ENCODE results near the gene STK39.

Gene STK39

DNA sequence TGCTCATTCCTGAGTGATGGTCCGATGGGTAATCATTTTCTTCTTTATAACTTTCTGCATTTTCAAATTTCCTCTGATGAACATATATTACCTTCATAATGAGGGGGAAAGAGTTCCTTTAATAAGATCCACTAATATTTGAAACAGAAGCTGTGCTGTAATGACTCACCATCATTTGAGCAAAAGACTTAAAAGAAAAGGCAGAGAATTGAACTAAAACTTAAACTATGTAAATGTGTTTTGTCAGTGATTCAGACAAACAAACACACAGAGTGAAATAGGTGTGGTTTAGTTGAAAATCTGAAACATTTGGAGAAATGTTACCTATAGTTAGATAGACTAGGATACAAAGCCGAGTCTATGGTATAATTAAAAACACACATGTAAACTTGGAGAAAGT is 209.6 kb downstream of the STK39 start:
- DNase-seq = no peak

DNA sequence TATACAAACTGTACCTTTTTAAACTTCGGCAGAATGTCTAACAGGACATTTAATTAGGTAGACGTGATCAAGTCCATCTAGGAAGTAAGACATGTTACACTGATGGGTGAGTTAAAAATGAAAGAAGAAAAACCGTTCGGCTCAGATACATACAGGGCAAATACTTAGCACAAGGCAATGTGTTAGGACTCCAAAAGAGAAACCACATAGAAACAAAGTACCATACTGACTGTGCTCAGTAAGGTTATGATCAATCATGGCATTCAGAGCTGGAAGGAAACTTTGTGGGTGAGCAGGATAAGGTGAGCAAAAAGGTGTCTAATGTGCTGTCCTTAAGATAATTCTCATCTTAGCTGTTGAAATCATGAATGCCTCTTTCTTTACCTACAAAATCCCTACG is 211.9 kb downstream of the STK39 start:
- DNase-seq = no peak

DNA sequence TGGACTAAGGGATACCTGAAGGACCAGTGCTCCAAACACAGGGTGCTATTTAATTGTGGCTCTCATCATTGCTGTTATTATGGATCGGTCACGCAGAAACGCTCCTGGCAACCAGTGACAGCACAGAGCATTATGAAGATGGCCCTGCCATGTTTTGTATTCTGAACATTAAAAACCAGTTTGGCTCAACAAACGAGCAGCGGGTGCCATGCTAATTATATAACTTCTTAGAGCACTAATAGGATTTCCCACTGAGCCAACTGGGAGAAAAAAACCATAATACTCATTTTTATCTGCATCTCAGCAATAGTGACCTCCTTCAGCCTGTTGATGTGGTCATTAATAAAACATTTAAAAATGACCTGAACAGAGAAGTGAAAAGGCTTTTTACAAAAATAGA is 212.8 kb downstream of the STK39 start:
- DNase-seq = no peak

DNA sequence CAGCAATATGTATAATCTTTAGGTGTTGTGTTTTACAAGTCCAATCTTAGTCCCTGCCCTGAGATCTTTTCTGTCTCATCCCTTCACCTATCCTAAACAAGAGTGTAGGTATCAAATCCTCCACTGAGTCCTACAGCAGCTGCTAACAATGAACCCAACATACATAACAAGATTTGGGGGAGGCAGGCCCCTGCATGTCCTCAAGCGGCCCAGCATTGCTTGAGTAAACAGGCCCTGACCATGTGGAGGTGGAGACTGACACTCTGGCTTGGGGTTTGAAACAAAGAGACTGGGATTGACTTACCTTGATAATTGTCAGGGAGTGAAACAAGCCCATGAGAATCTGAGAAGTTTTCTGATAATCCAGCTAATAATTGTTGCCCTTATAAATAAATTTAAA is 213.4 kb downstream of the STK39 start:
- no peak for DNase-seq

DNA sequence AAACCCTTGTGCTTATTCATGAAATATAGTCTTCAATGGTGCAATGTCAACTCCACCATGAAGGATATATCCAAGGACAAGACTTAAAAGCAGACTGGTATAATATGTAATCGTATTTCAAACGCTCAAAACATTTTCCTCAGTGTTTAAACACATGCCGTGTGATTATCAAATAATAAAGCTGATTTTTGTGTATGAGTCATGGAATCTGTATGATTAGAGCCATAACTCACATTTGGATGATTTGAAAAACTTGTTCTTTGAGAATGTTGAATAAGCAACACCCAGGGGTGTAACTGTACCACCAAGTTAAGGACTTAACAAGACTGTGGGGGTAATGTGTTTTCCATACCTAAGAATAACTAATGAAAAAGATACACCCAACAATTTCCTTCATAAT is 215.3 kb downstream of the STK39 start:
- no peak for DNase-seq

DNA sequence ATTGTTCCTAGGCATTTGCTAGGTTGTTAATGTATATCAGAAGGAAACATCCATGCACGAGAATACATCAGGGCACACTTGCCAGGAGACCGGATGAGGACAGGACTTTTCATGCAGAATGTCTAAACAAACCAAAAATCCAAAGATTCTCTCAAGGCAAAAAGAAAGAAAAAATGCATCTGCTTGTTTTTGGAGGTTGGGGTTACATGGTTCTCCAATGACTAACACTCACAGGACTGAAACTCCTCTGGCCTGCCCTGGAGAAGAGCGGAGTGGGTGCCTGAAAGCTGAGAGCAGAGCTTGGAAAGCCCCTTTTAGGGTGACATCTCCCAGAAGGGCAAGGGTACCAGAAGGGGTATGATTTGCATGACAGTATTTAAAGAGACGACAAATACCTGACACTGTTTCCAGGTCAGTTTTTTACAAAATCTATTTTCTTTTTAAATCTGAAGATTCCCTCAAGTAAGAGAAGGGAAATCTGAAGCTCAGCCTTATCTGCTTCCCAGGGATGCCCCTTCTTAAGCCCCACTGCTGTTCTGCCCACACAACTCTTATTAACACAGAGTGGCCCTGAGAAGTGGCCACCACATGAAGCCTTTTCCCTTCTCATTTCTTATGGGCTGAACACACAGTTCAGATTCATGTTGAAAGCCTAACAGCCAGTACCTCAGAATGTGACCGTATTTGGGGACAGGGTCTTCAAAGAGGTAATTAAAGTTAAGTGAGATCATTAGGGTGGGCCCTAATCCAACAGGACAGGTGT is 216.4 kb downstream of the STK39 start:
- no peak for DNase-seq

DNA sequence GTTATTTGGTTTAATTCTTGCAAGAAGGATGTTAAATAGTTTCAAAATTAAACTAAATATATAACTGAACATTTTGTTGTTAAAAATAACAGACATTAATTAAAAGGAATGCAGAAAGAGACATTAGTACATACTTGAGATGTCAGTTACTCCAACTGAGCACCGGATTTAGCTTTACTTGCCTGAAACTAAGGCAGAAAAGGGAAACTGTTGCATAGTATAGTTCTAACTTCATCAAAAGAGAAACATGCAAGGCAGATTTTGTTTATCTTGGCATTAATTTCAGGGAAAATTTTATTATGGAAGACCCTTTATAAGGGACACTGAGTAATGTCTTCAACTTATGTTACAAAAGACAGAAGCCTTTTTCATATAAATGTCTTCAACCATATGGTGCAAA is 218.3 kb downstream of the STK39 start:
- DNase-seq = no peak

DNA sequence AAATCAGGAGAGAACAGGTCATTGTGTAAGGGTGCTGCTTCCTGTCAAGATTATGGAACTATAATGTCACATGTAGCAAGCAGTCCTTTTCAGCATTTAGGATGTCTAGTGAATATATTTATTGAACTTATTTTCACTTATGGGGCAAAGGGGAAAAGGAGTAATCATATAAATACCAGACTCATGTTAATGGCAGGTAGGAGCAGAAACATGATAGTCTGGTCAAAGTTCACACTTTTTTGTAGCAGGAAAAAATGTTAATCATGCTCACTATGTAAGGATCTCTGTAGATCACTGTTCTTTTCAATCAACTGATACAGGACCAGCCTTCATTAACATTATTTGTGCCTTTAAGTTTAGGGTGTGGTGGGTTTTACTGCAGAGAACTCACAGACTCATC is 219.0 kb downstream of the STK39 start:
- no peak for DNase-seq

DNA sequence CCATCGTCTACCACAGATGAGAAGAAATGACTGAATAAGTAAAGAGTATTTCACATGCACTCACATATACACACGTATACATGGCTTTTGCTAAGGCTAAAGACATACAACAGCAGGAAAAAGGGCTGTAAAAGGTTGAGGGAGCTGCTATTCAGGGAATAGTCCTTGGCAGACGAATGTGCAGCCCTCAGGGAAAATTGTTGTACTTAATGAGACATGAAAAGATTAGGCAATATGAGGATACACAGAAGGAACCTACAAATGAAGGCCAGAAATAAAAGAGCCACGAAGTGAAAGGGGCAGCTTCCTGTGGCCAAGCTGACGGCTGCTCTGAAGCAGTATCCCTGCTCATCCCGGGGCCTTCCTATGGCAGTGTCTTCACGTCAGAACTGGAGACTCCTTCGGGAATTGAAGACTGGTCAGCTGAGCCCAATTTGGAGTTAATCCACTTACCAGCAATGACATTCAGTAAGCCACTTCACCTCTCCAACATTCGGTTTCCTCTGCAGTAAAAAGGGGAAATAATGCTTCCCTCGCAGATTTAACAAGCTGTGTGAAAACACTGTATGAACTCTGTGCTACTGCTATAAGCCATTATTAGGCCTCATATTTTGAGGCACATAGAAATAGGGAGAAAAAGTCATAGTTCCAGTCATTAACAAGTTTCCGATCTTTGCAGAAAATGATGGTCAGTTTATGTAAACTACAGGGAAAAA is 221.8 kb downstream of the STK39 start:
- no peak for DNase-seq

DNA sequence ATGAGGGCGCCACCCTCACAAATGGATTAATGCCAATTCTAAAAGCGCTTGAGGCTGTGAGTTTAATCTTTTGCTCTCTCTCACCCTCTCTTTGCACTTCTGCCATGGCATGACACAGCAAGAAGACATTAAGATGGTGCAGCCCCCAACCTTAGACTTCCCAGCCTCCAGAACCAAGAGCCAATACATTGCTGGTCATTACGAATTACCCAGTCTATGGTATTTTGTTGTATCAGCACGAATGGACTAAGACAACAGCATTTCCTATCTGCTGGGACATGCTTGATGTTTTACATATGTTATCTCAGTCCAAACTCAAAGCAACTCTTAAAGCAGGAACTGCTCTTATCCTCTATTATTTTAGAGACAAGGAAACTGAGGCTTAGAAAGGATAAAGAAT is 222.9 kb downstream of the STK39 start:
- no peak for DNase-seq

DNA sequence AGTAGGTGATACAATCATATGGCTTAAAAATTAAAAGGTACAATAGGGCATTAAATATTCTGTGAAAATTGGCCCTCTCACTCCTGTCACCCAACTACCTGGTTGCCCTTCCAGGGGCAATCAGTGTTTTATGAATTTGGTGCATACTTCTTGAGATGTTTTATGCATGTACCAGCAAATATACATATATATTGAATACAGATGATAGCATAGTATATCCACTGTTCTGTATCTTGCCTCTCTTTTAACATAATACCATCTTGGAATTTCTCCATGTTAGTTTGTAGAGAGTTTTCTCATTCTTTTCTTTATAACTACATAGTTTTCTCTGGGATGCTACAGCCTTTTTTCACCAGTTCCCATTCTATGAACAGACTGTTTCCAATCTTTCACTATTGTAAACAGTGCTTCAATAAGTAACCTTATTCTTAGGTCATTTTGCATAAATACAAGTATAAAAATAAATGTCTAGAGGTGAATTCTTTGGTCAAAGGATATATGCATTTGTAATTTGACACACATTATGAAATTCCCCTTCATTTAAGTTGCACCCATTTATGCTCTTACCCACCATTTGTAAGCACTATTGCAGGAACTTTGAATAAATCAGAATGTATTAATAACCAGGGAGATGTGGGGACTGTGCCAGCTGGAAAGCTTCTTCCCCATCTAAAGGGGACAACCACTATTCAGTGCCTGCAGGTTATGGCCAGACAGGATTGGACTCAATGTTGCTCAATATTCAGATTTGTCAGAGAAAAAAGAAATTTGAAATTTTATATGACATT is 225.4 kb downstream of the STK39 start:
- DNase-seq = no peak

DNA sequence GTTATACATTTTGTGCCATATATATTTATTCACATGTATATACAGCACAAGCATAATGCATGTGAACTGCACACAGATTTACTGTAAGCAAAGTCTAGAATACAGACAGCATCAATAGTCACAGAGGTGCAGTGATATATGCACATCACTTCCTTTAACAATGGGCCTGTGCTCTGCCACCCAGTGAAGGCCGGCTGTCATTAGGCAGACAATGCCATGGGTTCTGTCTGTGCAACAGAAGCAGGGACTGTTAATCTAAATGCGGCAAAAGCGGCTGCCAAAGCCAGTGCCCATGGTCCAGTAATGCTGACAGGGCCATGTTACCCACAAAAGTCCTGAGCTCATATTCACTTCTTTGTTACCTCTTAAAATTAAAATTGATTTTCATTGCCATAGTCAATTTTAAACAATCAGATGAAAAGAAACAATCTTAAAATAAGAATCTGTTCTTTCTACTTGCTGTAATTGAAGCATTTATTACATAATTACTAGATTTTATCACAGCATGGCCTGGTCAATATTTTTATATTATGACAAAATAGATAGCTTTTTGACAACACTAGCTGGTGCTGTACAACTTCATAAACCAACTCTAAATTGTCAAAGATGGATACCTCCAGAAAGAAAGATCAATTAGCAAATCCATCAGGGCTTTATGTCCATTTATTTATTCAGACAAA is 232.0 kb downstream of the STK39 start:
- DNase-seq = no peak

DNA sequence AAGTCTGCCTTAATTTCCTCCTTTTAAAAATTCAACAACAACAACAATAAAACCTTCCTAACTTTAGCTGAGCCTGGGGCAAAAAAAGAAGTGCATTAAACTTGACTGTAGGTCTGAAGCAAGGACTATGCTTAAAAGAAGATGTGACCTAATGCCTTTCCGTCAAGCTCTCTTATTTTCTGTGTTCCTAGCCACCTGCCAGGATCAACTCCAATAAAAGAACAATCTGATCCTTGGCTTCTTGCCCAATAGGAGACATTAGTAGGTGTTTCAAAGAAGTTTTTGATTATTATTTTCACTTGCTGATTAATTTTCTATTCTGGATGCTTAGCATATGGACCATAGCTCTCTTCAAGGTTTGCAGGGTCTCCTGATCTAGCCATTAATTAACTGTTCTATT is 237.5 kb downstream of the STK39 start:
- DNase-seq = no peak

DNA sequence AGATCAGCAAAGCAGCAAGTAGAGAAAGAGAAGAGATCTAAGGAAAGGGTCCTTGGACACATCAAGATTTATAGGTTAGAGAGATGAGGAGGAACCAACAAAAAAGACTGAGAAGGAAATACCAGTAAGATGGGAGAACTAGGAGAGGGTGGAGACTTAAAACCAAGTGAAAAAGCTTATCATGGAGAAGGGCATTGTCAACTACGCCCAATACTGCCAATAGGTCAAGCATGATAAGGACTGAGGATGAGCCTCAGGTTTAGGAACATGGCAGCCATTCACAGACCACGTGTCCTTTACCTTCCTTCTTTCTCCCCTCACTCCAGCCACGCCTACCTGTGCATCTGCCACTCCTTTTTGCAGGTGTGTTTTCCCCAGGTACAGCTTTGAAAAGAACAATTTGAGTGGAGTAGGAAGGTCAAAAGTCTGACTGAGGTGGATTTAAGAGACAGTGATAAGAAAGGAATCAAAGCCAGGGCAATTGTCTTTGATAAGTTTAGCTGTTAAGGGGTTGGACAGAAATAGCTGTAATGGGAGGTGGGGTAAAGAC is 238.7 kb downstream of the STK39 start:
- DNase-seq = no peak

DNA sequence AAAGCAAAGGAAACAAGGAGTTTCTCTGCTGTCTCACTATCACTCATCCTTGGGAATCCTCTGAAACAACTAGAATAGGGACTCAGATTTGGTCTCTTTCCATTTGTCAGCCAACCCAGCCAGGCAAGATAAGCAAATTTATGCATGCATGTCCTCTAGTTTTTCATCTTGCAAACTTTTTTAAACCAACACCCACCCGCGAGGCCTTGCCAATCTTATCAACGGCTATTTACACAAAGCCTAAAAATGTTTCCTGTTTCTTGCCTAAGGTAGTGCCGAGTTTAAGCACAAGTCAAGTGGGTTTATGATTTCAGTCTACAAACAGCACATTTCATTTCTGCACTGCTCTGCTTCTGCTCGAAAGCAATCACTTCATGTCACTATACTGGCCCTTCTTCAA is 240.9 kb downstream of the STK39 start:
- no peak for DNase-seq

DNA sequence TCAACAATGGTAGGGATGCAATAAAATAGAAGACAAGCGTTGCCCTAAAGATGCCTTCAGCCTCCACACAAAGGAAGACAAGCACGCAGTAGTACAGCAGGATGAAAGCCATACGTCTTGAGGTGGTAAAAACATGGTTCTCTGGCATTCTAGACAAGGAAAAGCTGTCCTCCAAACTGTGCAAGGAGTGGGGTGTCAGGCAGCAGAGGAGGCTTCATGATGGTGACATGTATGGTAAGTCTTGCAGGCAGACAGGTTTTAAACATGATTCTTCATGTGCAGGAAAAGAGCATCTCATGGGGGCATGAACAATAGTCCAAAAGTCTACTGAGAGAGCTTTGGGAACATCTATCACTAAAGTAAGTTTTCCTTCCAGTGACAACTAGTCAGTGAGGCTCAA is 241.8 kb downstream of the STK39 start:
- no peak for DNase-seq

DNA sequence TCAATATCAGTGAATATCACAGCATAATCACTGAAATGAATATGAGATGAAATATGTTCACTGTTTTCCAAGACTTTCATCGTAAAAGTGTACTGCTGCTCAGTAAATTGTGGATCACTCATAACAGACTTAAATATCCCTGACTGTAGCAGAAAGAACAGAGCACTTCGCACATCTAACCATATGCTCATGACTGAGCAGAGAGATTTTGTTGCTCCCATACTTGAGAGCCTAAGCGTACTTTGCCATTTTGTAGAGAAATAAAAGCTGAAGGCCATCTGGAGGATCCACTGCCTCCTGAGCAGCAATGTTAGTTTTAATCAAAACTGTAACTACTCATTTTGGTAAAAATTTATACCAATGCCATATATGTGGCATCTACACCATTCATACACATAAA is 243.5 kb downstream of the STK39 start:
- no peak for DNase-seq

DNA sequence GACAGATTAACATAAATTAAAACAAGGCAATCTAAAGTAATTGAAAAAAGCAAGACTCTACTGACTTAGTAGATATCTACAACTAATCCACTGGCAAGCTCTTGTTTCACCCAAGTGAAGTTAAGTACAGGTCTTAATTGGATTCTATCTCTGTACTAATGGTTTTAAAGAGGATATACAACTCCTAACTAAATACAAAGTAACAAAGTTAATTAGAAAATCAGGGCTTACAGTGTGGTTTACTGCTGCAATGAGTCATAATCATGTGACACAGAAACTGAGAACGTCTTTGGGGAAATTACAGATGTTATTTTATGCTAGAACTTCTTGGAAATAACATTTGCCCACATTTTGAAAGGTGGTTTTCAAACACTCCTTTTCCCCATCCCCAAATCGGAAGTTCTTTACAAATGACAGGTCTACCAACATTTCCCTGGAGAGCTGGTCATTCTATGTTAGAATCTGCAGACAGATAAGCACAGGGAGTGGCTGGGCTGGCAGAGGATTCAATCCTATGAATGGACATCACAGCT is 245.3 kb downstream of the STK39 start:
- no peak for DNase-seq

DNA sequence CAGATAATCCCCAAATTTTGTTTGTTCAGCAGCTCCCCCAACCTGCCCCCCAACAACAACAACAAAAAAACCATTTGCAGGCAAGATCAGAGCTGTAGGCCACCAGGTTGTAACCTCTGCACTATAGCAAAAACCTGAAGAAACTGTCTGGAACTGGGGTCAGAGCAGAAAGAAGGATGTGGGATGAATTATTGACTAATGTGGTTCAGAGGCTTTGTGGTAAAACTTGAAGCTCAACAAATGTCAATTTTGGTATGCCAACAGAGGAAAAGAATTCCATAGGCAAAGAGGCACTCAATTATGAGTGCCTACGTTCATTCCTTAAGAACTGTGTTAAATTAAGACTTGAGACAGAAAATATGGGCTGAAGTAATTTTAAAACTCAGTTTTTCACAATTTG is 255.1 kb downstream of the STK39 start:
- no peak for DNase-seq

DNA sequence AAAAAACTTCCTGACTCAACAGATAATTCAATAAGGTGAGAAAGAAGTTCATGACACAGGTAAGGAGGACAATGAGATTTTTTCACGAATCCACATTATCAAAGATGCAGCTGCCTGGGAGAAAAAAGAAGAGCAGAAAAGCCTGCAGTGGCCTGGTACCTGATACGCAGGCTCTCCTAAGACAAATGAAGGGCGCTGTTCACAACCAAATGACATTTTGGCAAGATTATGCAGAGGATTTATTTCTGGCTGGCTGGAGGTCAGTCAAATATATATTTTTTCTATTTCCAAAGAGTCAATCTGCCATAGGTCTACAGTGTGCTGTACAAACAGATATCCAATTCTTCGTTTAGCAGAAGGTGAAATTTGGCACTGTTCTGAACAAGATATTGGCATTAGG is 257.3 kb downstream of the STK39 start:
- DNase-seq = no peak

DNA sequence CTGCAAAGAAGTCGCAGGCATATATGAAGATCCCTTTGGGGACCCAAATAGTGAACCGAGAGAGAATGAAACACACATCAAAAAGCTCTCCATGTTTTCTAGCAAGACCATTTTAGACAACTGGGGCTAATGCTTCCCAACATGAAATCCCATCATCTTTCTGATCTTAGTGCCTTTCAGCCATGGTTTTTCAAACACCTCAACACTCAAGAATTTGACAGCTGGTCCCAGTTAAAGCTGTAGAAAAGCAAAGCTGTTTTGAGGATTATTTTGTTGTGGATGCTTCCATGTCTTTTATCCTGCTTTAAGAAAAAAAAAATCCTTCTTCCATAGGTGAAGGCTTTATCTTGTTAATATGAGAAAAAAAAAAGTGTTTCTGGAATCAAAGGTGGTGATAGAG is 259.1 kb downstream of the STK39 start:
- no peak for DNase-seq

DNA sequence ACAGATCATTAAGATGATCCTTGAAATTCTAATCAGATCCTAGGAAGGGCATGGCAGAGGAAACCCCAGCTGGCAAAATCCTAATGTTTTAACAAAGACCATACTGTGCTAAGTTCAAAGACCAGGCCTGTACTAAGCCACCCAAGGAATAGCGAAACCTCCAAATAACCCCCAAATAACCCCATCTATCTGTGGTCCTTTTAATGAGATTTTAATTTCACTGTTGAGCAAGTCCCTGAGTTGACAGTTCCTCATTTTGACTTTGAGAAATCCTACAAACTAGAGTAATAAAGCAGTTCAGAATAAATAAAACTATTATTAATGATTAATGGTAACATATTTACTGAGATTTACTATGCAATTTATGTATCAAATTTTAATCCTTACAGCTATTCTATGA is 259.8 kb downstream of the STK39 start:
- DNase-seq = no peak

DNA sequence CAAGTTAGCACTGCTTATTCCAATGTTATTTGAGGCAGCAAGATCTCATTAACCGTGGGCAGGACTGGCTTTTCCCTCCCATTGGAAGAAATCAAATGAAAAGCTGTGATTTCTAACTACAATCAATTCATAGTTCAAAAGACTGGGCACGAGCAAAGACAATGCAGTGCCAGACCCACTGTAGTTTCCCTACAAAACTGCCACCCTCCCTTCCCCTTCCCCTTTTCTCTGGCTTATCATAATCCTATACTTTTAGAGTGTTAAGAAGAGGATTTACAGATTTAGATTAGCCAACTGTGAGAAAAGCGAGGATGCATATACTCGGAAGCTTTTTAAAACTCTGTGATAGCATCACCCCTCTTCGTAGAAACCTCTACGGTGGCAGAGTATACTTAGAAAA is 260.4 kb downstream of the STK39 start:
- no peak for DNase-seq
